GM18909 (cell line): Measurements from ENCODE around the gene YWHAB.
"Not testable (repeated sequence)": the region's sequence is repeated elsewhere in the genome, so short reads cannot be mapped to it uniquely, and the experiment has no call there.

Experiments used
- ATAC-seq: cut with Tn5 transposase; IDR thresholded peaks from one replicate; pipeline ENCODE4 v1.9.1; 2021; ENCODE audit warnings: mild to moderate bottlenecking; ENCODE audit not compliant: unreplicated experiment, poor library complexity

Gene YWHAB

GRCh38 chr20:44885392-44886265 is at the start of gene YWHAB:
Gene YWHAB (plus strand): TSS chr20:44885705. CDS start chr20:44901534, 15,829 bp downstream.
- peak; percentile 94 for ATAC-seq

DNA sequence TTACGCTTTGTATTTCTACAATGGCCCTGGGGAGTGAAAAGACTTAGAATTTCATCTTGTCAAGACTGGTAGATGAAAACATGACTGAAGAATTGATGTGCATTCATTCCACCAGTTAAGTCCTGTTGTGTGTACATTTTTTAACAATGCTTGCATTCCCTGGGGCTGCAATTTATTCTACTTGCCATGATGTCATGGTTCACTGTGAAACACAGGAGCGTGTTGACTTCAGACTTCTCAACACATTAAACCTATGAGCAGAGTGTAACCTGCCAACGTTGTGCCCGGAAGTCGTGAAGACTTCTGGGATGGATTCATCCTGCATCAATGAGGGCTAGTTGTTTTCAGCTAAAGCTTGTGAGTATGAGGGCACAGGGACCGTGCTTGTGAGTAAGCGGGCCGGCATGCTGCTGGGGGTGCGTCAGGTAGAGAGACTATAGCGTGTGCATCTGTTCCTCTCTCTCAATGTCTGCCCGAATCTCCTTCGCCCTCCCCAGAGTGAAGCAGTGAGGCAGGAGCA is 48.8 kb upstream of the YWHAB start:
- no peak for ATAC-seq

- ATAC-seq, result no peak
Measured at GRCh38 chr20:44837946-44838345, 47.6 kb upstream of the YWHAB start.

DNA sequence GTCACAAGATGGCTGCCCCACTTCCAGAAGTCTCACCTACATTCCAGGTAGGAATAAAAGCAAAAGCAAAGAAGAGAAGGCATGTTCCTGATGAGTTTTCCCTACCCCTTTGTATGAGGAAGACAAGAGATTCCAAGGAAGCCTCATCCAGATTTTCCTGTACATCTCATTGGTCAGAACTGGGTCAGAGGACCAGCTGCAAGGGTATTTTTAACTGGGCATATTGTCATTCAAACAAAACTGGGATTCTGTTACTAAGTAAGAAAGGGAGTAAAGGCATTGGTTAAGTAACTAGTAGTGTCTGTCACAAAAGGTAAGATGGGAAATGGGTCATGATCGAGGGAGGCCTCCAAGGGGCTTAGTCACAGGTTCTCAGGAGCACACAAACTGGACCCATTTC is 47.0 kb upstream of the YWHAB start:
- no peak for ATAC-seq

DNA sequence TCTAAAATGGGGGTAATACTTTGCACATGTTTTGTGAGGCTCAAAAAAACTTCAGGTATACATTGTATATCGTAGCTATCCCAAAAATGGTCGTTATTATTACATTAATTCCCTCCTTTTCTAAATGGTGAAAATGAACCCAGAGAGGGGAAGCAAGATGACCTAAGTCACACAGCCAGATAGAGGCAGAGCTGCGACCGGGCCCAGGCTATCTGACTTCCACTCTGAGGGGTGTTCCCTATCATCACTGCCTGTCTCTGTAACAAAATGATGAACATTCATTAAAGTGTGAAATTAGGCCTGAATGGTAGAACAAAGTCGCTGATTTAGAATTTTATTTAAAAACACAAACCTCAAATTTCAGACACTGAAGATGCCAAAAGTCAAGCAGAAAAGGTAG is 46.0 kb upstream of the YWHAB start:
- ATAC-seq, result no peak

DNA sequence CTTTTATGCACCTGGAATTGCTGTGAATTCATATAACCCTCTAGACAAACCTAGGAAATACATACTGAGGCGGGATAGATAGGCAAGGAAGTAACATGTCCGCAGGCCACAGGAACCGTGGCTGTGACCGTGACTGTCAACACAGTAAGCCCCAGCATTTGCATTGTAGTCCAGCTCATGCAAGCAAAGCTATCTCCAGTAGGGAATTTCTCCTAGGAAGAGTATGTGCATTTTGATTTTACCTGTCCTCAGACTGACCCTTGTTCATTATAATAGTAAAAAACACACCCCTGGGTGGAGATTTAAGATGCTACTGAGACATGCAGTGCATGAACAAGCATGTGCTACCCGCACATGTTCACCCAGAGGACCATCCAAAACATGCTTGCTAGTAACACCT is 44.7 kb upstream of the YWHAB start:
- ATAC-seq, result no peak

- no peak for ATAC-seq
Measured at GRCh38 chr20:44841955-44842354, 43.5 kb upstream of the YWHAB start.

GRCh38 chr20:44843876-44844275 is 41.6 kb upstream of the YWHAB start:
- ATAC-seq, result no peak

DNA sequence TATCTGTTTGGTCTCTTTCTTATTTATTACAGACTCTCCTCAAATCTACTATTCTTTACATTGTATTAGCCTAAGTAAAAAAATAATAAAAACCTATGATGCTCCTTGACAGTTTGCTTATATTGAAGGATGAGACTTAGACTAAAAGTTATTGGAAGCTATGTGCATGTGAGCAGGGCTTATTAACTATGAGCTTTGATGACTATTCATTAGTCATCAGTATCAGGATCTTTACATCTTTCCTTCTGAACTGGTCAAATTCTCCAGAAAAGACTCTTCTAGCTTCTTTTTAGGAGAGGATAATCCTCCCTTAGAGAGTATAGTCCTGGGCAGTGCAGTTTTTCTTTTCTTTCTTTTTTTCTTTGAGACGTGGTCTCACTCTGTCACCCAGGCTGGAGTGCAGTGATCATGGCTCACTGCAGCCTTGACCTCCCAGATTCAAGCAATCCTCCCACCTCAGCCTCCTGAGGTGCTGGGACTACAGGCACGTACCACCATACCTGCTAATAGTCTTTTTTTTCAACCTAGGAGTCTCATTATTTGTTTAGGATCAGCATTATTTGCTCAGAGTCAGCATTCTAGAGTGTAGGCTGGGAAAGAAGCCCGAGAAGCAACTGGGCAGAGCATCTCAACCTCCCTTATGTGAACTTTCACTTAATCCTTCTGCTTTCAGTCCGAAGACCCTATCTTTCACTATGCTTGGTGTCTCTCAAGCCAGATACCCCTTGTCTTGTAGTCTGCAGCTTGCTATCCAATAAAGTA is 37.1 kb upstream of the YWHAB start:
- ATAC-seq, result no peak

DNA sequence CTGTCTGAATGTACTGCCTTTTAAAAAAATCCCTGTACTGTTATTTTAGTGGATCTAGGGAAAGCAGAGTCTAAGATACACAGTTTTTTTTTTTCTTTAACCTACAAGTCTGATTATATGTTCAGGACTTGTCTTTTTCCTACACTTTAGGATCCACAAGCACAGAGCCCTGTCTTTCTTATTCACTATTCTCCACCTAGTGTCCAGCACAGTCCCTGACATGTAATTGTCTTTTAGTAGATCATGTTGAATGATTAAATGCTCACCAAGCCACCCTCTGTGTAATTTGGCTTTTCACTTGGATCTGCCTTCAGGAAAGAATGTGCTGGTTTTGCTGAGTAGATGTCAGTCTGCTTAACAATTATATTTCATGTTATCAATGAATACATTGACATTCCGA is 35.8 kb upstream of the YWHAB start:
- no peak for ATAC-seq

- no peak for ATAC-seq
Measured at GRCh38 chr20:44850272-44850671, 35.2 kb upstream of the YWHAB start.

- no peak for ATAC-seq
Measured at GRCh38 chr20:44850837-44851236, 34.7 kb upstream of the YWHAB start.

DNA sequence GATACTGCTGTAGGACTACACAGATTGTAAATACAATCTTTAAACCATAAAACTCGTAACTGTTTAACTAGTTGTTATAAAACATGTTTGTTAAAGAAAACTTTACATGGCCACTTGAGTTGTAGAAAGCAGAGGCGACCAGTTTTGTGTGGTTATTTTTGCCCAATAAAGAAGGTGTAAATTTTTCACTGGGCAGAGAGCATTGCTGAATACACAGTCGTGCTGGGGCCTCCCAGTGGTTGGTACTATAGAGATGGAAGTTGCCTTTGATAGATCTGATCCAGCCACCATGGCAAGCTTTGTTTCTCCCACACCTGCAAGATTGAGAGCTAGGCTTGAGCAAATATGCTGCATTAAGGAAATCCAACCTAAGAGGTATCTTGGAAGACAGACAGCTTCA is 34.0 kb upstream of the YWHAB start:
- ATAC-seq, result no peak

GRCh38 chr20:44856442-44856841 is 29.1 kb upstream of the YWHAB start:
- no peak for ATAC-seq

- ATAC-seq, result no peak
Measured at GRCh38 chr20:44856856-44857448, 28.6 kb upstream of the YWHAB start.

- ATAC-seq, result no peak
Measured at GRCh38 chr20:44858606-44859360, 26.7 kb upstream of the YWHAB start.

- no peak for ATAC-seq
Measured at GRCh38 chr20:44861531-44862006, 23.9 kb upstream of the YWHAB start.

- ATAC-seq, result no peak
Measured at GRCh38 chr20:44862286-44862685, 23.2 kb upstream of the YWHAB start.

- not testable (repeated sequence) for ATAC-seq
Measured at GRCh38 chr20:44863365-44864084, 22.0 kb upstream of the YWHAB start.
